ENCODE results near the gene GRIN1.
"Not testable (repeated sequence)": the region's sequence is repeated elsewhere in the genome, so short reads cannot be mapped to it uniquely, and the experiment has no call there.

The GRIN1 gene

DNA sequence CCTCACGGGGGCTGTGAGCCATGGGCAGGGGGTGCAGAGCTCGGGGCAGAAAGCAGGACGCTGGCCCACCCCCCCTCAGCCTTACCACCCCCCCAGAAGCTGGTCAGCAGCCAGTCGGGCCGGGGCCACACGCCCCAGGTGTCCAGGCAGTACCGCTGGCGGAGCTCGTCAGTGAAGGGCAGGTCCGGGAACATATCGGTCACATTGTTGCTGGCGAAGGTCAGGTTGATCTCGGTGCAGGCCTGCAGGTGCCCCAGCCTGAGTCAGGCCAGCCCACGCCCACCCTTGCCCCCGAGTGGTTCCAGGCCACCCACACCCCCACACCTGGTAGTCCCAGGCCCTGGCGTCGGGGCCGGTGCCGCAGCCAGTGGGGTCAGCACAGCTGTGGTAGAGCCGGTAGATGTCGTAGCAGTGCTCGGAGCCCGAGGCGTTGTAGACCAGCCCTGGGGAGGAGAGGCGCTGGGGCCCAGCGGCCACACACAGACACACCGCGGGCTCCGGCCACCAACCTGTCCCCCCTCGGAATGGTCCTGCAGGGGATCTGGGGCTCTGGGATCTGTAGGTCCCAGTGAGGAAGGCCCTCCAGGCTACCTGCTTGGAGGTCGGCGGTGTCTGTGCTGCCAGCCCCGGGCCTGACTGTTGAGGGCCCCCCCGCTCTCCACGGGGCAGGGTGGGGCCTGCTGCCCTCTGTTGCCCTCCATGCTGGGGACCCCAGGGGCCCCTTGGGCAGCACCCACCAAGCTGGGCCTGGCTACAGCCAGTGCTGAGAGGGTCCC, 27.0 kb upstream of the GRIN1 start:
- no peak for DNase-seq

DNA sequence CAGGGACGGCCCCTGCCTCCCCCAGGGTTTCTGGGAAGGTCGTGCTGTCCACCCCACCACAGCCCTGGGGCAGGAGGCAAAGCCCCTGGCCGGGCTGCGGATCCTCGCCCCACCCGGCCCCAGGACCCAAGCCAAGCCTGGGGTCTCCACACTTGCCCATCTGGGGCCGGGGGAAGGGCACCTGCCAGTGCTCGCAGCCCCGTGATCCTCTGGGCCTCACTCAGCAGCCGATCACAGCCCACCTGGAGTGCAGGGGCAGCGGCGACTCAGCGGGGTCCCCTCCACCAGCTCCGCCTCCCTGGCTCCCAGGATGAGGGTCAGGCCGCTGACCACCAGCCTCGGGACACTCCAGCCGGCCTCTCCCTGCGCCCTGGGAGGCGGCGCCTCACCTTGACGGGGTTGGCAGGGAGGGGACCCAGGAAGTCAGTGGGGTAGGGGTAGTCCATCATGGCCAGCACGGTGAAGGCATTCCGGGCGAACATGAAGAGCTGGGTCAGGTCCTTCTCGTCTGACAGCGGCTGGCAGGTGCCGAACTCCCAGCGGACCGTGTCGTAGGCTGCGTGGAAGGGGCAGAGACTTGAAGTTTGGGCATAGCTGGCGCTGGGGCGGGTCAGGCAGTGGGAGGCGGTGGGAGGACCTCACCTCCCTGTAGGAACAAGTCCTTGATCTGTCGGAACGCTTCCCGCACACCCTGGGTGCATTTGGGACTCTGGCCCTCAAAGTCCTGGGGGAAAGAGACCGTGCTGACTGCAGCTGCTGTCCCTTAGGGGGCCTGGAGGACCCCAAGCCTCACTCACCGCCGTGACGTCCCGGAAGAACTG, 26.2 kb upstream of the GRIN1 start:
- DNase-seq = no peak

DNA sequence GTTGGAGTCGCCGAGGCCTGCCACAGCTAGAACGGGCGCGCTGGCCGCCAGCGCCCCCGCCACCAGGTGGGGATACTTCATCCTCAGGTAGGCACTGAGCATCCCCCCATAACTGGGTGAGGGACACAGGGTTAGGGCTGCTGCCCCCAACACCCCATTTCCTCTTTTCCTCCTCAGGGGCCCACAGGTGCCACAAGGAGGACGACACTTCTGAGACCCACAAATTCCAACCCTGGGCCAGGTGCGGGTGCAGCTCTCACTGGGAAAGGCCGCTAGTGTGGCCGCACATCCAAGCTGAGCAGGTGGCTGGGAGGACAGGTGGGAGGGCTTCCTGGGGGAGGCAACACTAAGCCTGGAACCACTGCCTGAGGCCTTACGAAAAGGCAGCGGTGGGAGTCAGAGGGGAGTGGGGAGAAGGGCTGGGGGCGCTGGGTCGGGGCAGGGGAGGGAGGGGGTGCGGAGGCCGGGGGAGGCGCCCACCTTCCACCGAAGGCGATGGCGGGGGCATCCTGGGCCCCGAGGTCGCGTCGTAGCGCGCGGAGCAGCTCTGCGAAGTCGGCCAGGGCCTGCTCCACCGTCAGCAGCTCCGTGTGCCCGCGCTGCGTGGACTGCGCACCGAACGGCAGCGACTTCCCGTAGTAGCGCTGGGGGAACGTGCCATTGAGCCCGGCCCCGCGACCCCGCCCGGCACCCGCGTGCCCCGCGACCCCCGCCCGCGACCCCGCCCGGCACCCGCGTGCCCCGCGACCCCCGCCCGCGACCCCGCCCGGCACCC, 25.4 kb upstream of the GRIN1 start:
- DNase-seq = no peak

DNA sequence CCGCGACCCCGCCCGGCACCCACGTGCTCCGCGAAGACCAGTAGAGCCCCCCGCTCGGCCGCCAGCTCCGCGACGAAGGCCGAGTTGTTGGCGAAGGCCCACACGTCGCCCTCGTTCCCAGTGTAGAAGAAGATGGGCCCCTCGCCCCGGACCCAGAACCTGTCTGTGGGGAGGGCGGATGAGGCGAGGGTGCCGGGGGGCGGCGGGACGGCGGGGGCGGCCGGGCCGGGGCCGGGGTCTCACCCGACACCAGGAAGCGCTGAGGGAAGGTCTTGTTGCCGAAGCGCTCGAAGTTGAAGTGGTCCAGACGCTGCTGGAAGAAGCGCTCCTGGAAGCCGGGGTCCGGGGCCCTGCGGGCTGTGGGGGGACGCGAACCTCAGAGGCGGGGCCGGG, 24.7 kb upstream of the GRIN1 start:
- no peak for DNase-seq

DNA sequence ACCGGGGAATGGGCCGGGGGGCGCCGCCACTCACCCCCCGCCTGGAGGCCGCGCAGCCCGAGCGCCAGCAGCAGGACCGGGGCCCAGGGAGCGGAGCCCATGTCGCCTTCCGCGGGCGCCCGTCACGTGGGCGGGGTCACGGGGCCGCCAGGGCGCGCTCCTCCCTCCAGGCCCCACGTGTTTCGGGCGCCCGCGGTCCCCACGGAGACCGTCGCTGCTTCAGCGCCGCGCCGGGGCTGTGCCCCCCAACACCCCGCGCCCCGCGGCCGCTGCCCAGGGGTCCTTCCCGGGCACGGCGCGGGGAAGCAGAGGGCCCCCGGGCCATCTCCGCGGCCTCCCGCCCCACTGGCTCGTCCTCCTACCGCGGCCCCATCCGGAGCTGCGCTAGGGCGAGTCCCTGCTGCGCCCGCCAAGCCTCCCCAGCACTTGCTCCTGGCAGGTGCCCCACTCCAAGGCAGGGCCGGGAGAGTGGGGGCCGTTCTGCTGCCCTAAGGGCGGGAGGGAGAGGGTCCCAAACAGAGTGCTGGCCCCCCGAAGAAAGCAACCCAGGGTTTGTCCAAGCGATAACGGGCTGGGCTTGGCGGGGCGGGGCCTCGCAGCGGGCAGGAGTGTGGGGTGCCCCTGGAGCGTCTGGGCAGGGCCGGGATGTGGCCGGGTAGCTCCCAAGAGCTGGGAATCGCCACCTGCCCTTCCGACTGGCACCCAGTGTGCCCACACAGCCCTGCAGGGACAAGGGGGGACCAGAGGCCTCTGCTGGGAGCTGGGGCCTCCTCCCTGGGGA, 24.2 kb upstream of the GRIN1 start, which contains the start of gene DPP7:
TSS of gene DPP7 (minus strand) at position 121 of the 781 bp plus-strand sequence. CDS start at position 101, 20 bp downstream.
- peak; percentile 39 for DNase-seq

DNA sequence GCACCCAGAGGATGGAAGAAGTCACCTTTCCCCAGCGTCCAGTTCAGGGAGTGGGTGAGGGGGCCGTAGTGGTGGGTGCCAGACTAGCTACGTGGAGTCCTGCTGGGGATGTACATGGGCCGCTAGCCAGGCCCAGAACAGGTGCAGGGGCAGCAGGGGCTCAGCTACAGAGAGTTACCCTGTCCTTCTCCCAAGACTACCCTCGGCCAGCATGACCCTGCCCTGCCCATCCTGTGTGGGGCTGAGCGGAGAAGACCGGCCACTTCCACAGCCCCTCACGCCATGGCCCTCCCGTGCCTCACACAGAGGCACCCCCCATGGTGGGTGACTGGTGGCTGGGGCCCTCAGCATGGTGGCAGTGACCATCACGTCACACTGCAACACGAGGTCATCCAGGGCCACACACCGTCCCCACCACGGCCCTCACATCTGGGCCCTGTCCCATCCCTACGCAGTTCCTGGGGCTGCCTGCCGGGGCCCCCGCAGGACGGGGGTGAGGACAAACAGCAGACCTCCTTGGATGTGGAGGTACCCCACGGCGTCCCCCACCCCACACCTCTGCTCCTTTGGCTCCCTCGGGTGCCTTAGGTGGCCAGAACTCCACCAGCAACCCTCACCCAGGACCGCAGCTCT, 23.4 kb upstream of the GRIN1 start:
- no peak for DNase-seq

DNA sequence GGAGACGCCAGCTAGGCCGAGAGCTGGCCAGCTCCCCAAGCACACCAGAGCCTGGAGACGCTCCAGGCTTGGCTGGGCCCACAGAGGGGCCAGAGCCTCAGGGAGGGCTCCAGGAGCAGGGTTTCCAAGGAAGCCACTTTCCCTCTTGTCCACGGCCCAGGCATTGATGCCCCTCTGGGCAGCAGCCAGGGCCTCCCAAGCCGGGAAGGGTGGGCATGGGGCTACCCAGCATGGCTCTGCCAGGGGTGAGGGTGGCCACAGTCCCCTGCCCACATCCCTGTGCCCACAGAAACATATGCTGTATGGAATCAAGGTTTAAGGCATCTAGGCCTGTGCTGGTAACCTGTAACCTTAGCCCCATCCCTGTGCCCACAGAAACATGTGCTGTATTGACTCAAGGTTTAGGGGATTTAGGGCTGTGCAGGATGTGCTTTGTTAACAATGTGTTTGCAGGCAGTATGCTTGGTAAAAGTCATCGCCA, 22.9 kb upstream of the GRIN1 start:
- DNase-seq = no peak

DNA sequence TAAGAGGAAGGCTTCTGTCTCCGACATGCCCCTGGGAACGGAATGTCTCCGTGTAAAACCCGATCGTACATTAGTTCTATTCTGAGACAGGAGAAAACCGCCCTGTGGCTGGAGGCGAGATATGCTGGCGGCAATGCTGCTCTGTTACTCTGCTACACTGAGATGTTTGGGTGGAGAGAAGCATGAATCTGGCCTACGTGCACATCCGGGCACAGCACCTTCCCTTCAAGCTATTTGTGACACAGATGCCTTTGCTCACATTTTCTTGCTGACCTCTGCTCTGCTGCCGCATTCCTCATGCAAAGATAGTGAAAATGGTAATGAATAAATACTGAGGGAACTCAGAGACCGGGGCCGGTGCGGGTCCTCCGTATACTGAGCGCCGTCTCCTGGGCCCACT, 22.2 kb upstream of the GRIN1 start:
- no peak for DNase-seq

DNA sequence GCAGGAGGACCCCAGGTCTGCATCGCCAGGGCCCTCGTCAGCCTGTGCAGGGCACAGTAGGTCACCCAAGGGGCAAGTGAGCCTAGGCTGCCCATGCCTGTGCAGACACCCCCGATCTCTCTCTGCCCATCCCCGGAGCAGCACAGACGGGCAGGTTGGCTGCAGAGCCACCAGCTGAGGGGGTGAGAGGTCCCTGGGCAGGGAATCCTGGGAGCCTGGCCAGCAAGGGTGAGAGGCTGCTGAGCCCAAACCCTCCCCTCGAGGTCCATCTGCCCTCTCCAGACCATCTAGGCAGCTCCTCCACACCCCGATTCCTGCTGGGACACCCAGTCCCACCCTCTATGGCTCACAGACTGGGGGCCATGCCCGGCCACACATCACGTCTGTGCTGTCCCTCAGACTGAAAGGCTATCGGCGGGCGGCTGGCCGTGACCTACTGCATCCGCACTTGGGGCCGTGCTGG, 21.7 kb upstream of the GRIN1 start:
- DNase-seq = no peak

DNA sequence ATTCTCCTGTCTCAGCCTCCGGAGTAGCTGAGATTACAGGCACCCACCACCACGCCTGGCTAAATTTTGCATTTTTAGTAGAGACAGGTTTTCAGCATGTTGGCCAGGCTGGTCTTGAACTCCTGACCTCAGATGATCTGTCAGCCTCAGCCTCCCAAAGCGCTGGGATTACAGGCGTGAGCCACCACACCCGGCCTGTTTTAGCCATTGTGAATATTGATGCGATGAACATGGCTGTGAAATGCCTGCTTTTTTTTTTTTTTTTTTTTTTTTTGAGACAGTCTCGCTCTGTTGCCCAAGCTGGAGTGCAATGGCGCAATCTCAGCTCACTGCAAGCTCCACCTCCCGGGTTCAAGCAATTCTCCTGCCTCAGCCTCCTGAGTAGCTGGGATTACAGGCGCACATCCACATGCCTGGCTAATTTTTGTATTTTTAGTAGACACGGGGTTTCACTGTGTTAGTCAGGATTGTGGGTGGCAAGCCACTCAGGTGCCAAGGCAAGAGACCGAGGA, 20.8 kb upstream of the GRIN1 start:
- not testable (repeated sequence) for DNase-seq

DNA sequence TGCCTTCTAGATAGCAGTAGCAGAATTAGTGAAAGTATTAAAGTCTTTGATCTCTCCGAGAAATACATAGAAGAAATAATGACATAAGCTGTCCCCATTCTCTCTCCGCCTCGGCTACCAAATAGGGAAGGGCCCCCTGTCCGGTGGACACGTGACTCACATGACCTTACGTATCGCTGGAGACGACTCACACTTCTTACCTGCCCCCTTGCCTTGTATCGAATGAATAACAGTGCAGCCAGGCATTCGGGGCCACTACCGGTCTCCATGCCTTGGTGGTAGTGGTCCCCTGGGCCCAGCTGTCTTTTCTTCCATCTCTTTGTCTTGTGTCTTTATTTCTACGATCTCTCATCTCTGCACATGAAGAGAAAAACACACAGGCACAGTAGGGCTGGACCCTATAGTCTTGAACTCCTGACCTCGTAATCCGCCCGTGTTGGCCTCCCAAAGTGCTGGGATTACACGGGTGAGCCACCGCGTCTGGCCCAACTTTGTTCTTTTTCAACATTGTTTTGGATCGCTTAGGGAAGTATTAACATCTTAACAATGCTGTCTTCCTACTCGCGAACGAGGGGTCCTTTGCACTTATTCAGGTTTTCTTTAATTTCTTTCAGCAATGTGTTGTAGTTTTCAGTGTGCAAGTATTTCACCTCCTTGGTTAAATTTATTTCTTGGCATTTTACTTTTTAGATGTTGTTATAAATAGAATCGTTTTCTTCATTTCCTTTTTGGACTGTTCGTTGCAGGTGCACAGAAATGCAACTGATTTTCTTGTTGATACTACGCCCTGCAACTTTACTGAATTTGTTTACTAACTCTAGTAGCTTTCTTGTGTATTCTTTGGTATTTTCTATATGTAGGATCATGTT, 16.8 kb upstream of the GRIN1 start:
- not testable (repeated sequence) for DNase-seq

DNA sequence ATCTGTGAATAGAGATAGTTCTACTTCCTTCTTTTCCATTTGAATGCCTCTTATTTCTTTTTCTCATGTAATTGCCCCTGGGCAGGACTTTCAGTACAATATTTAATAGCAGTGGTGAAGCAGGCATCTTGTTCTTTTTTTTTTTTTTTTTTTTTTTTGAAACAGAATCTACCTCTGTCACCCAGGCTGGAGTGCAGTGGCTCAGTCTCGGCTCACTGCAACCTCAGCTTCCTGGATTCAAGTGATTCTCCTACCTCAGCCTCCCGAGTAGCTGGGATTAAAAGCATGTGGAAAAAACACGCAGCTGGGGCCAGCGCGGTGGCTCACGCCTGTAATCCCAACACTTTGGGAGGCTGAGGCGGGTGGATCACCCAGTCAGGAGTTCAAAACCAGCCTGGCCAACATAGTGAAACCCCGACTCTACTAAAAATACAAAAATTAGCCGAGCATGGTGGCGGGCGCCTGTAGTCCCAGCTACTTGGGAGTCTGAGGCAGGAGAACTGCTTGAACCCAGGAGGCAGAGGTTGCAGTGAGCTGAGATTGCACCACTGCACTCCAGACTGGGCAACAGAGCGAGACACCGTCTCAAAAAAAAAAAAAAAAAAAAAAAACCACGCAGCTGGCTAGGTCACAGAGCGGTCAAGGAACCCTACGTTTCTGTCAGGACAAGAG, 16.0 kb upstream of the GRIN1 start:
- DNase-seq = not testable (repeated sequence)

DNA sequence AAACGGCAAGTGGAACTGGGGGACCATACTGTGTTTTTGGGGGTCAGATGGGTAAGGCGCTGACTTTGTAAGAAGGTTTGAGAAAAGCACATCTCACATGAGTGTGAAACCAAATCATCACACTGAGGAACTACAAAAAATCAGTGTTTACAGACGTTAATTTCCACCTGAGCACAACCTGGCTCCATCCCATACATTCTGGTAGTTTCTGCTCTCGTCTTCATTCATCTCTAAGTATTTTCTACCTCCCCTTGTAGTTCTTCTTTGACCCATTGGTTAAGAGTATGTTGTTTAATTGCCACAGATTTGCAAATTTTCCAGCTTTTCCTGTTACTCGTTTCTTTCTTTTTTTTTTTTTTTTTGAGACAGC, 15.5 kb upstream of the GRIN1 start:
- DNase-seq = no peak

DNA sequence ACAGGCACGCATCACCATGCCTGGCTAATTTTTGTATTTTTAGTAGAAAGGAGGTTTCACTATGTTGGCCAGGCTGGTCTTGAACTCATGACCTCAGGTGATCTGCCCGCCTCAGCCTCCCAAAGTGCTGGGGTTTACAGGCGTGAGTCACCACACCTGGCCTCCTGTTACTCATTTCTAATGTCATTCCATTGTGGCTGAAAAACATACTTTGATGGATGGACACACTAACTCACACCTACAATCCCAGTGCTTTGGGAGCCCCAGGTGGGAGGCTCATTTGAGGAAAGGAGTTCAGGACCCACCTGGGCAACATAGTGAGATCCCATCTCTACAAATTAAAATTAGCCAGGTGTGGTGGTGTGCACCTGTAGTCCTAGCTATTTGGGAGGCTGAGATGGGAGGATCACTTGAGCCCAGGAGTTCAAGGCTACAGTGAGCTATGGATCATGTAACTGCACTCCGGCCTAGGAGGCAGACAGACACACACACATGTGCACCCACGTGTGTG, 14.9 kb upstream of the GRIN1 start:
- not testable (repeated sequence) for DNase-seq

DNA sequence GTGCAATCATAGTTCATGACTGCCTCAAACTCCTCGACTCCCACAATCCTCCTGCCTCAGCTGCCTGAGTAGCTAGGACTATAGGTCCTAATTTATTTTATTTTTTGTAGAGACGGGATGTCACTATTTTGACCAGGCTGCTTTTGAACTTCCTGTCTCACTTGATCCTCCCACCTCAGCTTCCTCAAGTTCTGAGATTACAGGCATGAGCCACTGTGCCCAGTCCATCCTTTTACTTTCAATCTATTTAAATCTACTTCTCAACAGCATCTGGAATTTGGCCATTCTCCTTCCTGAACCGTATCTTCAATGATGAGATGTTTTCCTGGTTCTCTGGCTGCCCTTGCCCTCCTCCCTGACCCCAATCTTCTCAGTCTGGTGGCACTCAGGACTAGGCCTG, 12.2 kb upstream of the GRIN1 start:
- no peak for DNase-seq

DNA sequence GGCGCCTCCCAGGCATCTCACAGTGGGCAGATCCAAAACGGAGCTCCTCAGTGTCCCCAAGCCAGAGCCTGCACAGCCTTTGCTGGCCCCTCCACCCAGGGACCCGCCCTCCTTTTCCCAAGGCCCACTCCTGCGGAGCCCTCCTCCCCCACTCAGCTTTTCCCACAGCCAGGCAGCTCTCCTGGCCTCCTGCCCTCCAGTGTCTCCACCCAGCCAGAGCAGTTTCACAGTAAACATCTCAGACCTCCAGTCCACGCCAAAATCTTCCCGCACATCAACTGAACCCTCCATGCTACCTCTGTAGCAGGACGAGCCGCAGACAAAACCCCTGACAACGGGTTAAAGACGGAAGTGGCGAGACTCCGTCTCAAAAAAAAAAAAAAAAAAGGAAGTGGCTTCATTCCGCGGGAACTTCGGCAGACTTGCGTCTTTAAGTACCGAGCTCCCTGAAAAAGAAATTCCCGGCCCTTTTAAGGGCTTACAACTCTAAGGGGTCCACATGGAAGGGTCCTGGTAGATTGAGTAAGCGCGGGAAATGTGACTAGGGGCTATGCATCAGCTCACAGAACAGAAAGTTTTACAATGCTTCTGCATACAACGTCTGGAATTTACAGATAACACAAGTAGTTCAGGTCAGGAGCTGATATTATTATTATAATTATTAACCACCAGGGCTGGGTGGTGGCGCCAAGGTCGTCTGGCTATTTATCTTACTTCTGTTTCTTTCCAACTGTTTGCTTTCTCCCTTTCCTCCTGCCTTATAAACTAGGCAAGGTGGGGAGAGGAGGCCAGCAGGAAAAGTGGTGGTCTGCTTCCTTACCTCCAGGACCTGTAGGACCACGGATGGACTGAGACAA, 11.4 kb upstream of the GRIN1 start:
- no peak for DNase-seq

DNA sequence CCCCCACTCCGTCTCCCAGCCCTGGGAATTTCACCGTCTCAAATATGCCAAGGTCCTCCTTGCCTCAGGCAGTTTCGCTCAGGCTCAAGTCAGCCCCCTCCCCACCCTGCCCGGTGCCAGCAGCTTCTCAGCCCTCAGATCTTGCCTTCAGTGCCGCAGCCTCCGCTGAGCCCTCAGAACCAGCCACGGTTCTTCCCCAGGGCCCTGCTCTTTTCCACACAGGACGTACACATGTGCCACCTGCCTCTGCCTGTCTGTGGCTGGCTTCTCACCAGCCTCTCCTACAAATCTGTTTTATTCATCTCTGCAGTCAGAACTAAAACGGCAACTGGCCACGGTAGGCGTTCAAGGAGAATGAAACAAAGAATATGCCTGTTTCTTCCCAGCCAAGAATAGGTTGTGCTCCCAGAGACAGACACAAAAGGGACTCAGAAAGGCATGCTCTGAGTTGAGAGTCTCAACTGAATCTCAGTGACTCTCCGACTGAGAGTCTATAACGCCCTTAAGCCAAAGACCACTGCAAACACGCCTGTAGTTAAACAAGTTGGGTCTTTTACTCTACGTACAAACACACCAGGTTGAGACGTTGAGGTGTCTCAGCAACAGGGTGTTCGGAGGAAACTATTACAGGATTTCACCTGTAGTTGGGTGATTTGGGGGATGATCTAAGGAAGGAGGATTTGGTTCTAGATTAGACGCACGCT, 10.6 kb upstream of the GRIN1 start:
- no peak for DNase-seq

DNA sequence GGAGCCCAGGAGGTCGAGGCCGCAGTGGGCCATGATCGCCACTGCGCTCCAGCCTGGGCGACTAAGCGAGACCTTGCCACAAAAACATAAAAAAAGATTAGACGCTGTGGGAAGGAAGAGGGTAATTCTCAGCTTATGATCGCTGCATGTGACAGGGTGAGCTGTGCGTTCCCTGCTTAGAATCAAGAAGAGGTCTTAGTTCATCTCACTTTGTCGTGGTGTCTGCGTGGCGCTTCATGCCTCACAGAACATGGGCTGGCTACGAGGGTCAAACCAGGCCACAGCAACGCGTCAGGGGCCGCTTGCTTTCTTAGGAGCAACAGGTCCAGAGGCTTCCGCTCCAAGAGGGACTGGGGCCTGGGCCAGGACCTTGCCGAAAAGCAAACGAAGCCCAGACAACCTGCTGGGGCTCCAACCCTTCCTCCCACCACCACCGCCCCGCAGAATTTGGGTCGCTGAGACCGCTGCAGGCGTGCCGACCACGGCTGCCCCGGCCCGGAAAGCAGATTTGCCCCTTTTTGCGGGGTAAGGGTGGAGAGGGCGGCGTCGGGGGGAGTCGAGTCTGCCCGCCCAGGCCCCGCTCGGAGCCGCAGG, 10.0 kb upstream of the GRIN1 start:
- DNase-seq = no peak

Data from NK-92 treated with Interleukin-12 subunit alpha and Interleukin-12 subunit beta, amount 100 ng/mL, for 24 hours (cell line).